ENCODE results near the gene GRIK2. TPM values are rescaled to one million over a fixed set of nuclear protein-coding genes. Genes with fewer than 3 reads are reported as not detected.

GRIK2 gene
- total RNA-seq, 3 donors from 2014 or later (not counting 1 experiment from before 2014, with no cell fraction given): not detected

GRCh38 chr6:101640131-101640530 is 246.6 kb downstream of the GRIK2 start:
- WGBS (ENCODE audit: insufficient coverage): 83% methylated on average over 1 of the region's 1 CpG
- DNase-seq: no peak
- Mint-ChIP-seq H3K9me3 (peaks cover 16 to 20% of the 10 kb centered on the region in 2 donors), H3K36me3 (no peaks in the 10 kb centered on the region), H3K27ac (no peak overlapping the region), H3K4me3 (no peak overlapping the region), H3K27me3 (ENCODE audit: low read depth in 2 of 2) (no peaks in the 10 kb centered on the region), H3K4me1 (no peaks in the 10 kb centered on the region)
- no peak for TF ChIP-seq CTCF (IDR thresholded peaks at IDR 0.05)
- H3K4me3 ChIP-seq (ENCODE audit: low read length): no peak overlapping the region
- ATAC-seq: no peak
- no peak overlapping the region for H3K27ac ChIP-seq (ENCODE audit: low read length)
- intact Hi-C loops (cut with micrococcal nuclease): no loop called here
- no peaks in the 10 kb centered on the region for H3K4me1 ChIP-seq (ENCODE audit: control insufficient read depth, insufficient read depth, low read length)
- H3K36me3 ChIP-seq (ENCODE audit: control insufficient read depth, insufficient read depth, low read length): no peaks in the 10 kb centered on the region
- H3K9me3 ChIP-seq (ENCODE audit: control insufficient read depth, insufficient read depth, low read length): peaks cover 8% of the 10 kb centered on the region
- no peaks in the 10 kb centered on the region for H3K27me3 ChIP-seq (ENCODE audit: control insufficient read depth, insufficient read depth, low read length)

GRCh38 chr6:101645770-101646169 is 252.3 kb downstream of the GRIK2 start:
- Mint-ChIP-seq H3K27me3 (ENCODE audit: low read depth in 2 of 2) (no peaks in the 10 kb centered on the region), H3K36me3 (no peaks in the 10 kb centered on the region), H3K4me1 (no peaks in the 10 kb centered on the region), H3K4me3 (no peak overlapping the region), H3K27ac (no peak overlapping the region), H3K9me3 (peaks cover 3 to 9% of the 10 kb centered on the region in 2 donors)
- Histone ChIP-seq H3K9me3 (ENCODE audit: control insufficient read depth, insufficient read depth, low read length) (no peaks in the 10 kb centered on the region), H3K27ac (ENCODE audit: low read length) (no peak overlapping the region), H3K27me3 (ENCODE audit: control insufficient read depth, insufficient read depth, low read length) (no peaks in the 10 kb centered on the region), H3K36me3 (ENCODE audit: control insufficient read depth, insufficient read depth, low read length) (no peaks in the 10 kb centered on the region), H3K4me3 (ENCODE audit: low read length) (no peak overlapping the region), H3K4me1 (ENCODE audit: control insufficient read depth, insufficient read depth, low read length) (no peaks in the 10 kb centered on the region)
- no peak for ATAC-seq
- TF ChIP-seq CTCF (IDR thresholded peaks at IDR 0.05): no peak
- intact Hi-C loops (cut with micrococcal nuclease): no loop called here
- 67% methylated on average over 1 of the region's 2 CpGs for WGBS (ENCODE audit: insufficient coverage)
- DNase-seq: no peak

GRCh38 chr6:101650402-101651100 is 257.0 kb downstream of the GRIK2 start:
- no peak overlapping the region for H3K27ac Mint-ChIP-seq
- no peaks in the 10 kb centered on the region for H3K27me3 Mint-ChIP-seq (ENCODE audit: low read depth in 2 of 2)
- H3K4me3 Mint-ChIP-seq: no peak overlapping the region
- Histone ChIP-seq H3K4me1 (ENCODE audit: control insufficient read depth, insufficient read depth, low read length) (no peaks in the 10 kb centered on the region), H3K36me3 (ENCODE audit: control insufficient read depth, insufficient read depth, low read length) (no peaks in the 10 kb centered on the region), H3K4me3 (ENCODE audit: low read length) (no peak overlapping the region), H3K27ac (ENCODE audit: low read length) (no peak overlapping the region), H3K27me3 (ENCODE audit: control insufficient read depth, insufficient read depth, low read length) (no peaks in the 10 kb centered on the region), H3K9me3 (ENCODE audit: control insufficient read depth, insufficient read depth, low read length) (no peaks in the 10 kb centered on the region)
- intact Hi-C loops (cut with micrococcal nuclease): no loop called here
- no peak for TF ChIP-seq CTCF (IDR thresholded peaks at IDR 0.05)
- ATAC-seq (no peak), DNase-seq (no peak)
- H3K4me1 Mint-ChIP-seq: no peaks in the 10 kb centered on the region
- 44% methylated on average over 3 of the region's 3 CpGs for WGBS (ENCODE audit: insufficient coverage)
- peaks cover 21 to 23% of the 10 kb centered on the region in 2 donors for H3K9me3 Mint-ChIP-seq
- peaks cover 18% of the 10 kb centered on the region for H3K36me3 Mint-ChIP-seq

- Histone ChIP-seq H3K36me3 (ENCODE audit: control insufficient read depth, insufficient read depth, low read length) (no peaks in the 10 kb centered on the region), H3K27ac (ENCODE audit: low read length) (no peak overlapping the region), H3K4me1 (ENCODE audit: control insufficient read depth, insufficient read depth, low read length) (no peaks in the 10 kb centered on the region), H3K9me3 (ENCODE audit: control insufficient read depth, insufficient read depth, low read length) (no peaks in the 10 kb centered on the region), H3K27me3 (ENCODE audit: control insufficient read depth, insufficient read depth, low read length) (no peaks in the 10 kb centered on the region), H3K4me3 (ENCODE audit: low read length) (no peak overlapping the region)
- H3K27me3 Mint-ChIP-seq (ENCODE audit: low read depth in 2 of 2): no peaks in the 10 kb centered on the region
- ATAC-seq (no peak), DNase-seq (no peak)
- H3K36me3 Mint-ChIP-seq: peaks cover 18% of the 10 kb centered on the region
- peaks cover 23 to 24% of the 10 kb centered on the region in 2 donors for H3K9me3 Mint-ChIP-seq
- intact Hi-C loops (cut with micrococcal nuclease): no loop called here
- H3K27ac Mint-ChIP-seq: no peak overlapping the region
- no peak for TF ChIP-seq CTCF (IDR thresholded peaks at IDR 0.05)
- H3K4me3 Mint-ChIP-seq: no peak overlapping the region
- WGBS (ENCODE audit: insufficient coverage): 77% methylated on average over 1 of the region's 2 CpGs
- H3K4me1 Mint-ChIP-seq: no peaks in the 10 kb centered on the region
Measured at GRCh38 chr6:101652079-101652478, 258.6 kb downstream of the GRIK2 start.

Data from natural killer cell (primary cell).